ENCODE measurements around the gene WDR91.
"Not testable (repeated sequence)": the region's sequence is repeated elsewhere in the genome, so short reads cannot be mapped to it uniquely, and the experiment has no call there.

Gene WDR91

DNA sequence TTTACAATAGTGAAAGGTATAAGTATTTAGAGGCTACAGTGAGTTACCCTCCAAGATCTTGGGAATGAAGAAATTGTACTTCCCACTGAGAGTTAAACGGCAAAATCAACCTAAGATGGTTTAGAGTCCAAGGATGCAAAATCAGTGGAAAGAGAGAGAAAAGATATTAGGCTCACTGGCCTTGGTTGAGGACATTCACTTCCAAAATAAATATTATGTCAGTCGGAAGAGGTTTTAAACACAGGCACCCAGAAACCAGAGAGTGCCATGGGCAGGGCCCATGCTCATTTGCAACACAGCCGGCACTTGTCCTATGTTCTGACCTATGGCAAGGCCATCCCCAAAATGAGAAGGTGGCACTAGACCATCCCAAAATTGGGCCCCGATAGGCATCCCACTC lies 3.9 kb upstream of the WDR91 start:
- H3K27me3 ChIP-seq = no peaks in the 10 kb centered on the region
- TF ChIP-seq, protein P1, sequence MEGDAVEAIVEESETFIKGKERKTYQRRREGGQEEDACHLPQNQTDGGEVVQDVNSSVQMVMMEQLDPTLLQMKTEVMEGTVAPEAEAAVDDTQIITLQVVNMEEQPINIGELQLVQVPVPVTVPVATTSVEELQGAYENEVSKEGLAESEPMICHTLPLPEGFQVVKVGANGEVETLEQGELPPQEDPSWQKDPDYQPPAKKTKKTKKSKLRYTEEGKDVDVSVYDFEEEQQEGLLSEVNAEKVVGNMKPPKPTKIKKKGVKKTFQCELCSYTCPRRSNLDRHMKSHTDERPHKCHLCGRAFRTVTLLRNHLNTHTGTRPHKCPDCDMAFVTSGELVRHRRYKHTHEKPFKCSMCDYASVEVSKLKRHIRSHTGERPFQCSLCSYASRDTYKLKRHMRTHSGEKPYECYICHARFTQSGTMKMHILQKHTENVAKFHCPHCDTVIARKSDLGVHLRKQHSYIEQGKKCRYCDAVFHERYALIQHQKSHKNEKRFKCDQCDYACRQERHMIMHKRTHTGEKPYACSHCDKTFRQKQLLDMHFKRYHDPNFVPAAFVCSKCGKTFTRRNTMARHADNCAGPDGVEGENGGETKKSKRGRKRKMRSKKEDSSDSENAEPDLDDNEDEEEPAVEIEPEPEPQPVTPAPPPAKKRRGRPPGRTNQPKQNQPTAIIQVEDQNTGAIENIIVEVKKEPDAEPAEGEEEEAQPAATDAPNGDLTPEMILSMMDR (IDR thresholded peaks at IDR 0.05) = no peak
- no peaks in the 10 kb centered on the region for H3K36me3 ChIP-seq
- H3K27ac ChIP-seq = no peak overlapping the region
- peaks cover 12 to 13% of the 10 kb centered on the region in 2 experiments for H3K4me1 ChIP-seq (ENCODE audit: control insufficient read depth in 1 of 2, insufficient read depth in 1 of 2, low read depth in 1 of 2, low read length in 1 of 2)
- no peak overlapping the region for H3K4me3 ChIP-seq (ENCODE audit: low read depth in 1 of 2, low read length in 1 of 2)
- no peaks in the 10 kb centered on the region for H3K9me3 ChIP-seq

DNA sequence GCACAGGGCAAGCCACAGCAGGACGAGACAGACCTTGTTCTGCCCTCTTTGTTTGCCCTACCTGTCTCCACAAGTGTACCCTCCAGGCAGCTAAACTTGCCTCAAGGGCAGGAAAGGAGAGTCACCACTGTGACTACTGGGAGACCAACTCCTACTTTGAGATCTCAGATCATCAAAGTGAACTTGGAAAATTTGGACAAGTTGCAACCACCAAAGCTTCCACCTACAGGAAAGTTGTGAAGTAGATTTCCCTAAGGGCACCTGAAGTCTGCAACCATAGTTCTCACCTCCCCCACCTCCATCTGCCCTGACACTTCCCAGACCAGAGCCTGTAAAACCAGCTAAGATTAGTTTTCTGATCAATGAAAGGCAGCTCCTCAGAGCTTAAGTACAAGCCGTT lies 2.5 kb upstream of the WDR91 start:
- TF ChIP-seq, protein P1 (IDR thresholded peaks at IDR 0.05) = no peak
- no peak overlapping the region for H3K27ac ChIP-seq

DNA sequence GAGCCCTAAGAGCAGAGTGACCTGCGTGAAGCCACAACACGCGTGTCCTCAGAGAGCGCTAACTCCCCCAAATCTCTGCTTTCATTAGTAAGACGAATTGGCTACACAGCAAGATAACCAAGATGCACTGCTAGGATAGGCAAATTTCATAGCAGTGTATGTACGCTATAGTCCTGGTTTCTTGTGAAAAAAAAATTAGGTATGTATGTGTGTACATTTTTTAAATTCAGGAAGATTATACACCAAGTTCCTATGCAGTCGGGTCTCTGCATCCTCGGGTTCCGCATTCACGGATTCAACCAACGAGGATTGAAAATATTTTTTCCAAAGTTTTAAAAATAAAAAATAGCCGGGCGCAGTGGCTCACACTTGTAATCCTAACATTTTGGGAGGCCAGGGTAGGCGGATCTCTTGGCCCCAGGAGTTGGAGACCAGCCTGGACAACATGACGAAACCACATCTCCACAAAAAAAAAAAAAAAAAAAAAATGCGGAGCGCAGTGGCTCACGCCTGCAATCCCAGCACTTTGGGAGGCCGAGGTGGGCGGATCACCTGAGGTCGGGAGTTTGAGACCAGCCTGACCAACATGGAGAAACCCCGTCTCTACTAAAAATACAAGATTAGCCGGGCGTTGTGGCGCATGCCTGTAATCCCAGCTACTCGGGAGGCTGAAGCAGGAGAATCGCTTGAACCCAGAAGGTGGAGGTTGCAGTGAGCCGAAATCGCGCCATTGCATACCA lies 790 bp upstream of the WDR91 start:
- Histone ChIP-seq H3K4me1 (ENCODE audit: control insufficient read depth in 1 of 2, insufficient read depth in 1 of 2, low read depth in 1 of 2, low read length in 1 of 2) (peaks cover 28 to 34% of the 10 kb centered on the region in 2 experiments), H3K4me3 (ENCODE audit: low read depth in 1 of 2, low read length in 1 of 2) (peak overlapping the region; percentile 76 to 86), H3K27ac (peak overlapping the region; percentile 89)
- H3K36me3 ChIP-seq, H3K9me3 ChIP-seq, H3K27me3 ChIP-seq: not testable (repeated sequence)

More for the DNA sequence above, 2.5 kb upstream of the WDR91 start:
- no peaks in the 10 kb centered on the region for H3K27me3 ChIP-seq
- no peaks in the 10 kb centered on the region for H3K36me3 ChIP-seq
- no peaks in the 10 kb centered on the region for H3K9me3 ChIP-seq
- H3K4me3 ChIP-seq (ENCODE audit: low read depth in 1 of 2, low read length in 1 of 2) = no peak overlapping the region
- peaks cover 23 to 26% of the 10 kb centered on the region in 2 experiments for H3K4me1 ChIP-seq (ENCODE audit: control insufficient read depth in 1 of 2, insufficient read depth in 1 of 2, low read depth in 1 of 2, low read length in 1 of 2)

DNA sequence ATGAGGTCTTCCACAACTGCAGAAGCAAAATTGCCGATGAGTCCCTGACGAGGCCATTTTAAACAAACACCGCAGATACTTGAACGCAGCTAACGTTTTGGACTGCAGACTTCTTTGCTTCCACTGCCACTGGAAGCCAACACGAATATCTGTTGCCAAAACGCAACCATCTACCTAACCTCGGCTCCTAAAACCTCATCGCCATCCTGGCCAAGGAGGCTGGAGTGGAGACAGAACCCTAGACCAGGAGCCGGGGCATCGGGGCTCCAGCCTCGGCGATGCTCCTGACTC lies 493 bp downstream of the WDR91 start:
- H3K27ac ChIP-seq = peak overlapping the region; percentile 89
- H3K36me3 ChIP-seq = peaks cover 2% of the 10 kb centered on the region
- no peaks in the 10 kb centered on the region for H3K27me3 ChIP-seq
- H3K9me3 ChIP-seq = no peaks in the 10 kb centered on the region
- H3K4me1 ChIP-seq (ENCODE audit: control insufficient read depth in 1 of 2, insufficient read depth in 1 of 2, low read depth in 1 of 2, low read length in 1 of 2) = peaks cover 28 to 36% of the 10 kb centered on the region in 2 experiments
- H3K4me3 ChIP-seq (ENCODE audit: low read depth in 1 of 2, low read length in 1 of 2) = peak overlapping the region; percentile 76 to 86
- TF ChIP-seq, protein P1 (IDR thresholded peaks at IDR 0.05) = no peak

DNA sequence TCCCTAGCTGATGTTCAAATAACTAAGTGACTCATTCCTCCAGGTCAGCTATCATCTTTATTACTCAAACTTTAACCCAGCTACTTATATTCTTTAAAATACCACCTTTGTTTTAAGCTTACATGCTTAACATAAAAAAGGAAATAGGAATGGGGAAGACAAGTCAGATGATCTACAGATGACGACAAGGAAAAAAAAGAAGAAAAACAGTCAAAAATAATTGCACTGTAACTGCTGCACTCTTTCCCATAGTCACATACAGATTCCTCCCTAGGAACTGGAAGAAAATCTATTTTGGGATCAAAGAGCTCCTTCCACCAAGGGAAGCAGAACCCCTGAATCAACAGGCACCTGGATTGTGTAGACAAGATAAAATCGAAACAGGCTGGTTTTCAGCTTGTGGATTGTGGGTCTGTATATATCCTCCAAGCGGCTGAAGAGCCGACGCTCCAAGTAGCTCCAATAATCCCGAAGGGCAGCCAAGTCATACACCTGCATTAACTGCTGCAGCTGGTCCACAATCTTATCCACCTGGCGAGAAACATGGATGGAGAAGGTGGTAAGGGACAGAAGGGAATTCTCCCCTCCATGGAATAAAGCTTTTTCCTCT lies 2.0 kb downstream of the WDR91 start:
- Histone ChIP-seq H3K36me3 (peaks cover 17% of the 10 kb centered on the region), H3K27me3 (no peaks in the 10 kb centered on the region), H3K4me1 (ENCODE audit: control insufficient read depth in 1 of 2, insufficient read depth in 1 of 2, low read depth in 1 of 2, low read length in 1 of 2) (peaks cover 28 to 36% of the 10 kb centered on the region in 2 experiments), H3K27ac (peak overlapping the region; percentile 69), H3K9me3 (no peaks in the 10 kb centered on the region), H3K4me3 (ENCODE audit: low read depth in 1 of 2, low read length in 1 of 2) (no peak overlapping the region)
- TF ChIP-seq, protein P1 (IDR thresholded peaks at IDR 0.05) = no peak

DNA sequence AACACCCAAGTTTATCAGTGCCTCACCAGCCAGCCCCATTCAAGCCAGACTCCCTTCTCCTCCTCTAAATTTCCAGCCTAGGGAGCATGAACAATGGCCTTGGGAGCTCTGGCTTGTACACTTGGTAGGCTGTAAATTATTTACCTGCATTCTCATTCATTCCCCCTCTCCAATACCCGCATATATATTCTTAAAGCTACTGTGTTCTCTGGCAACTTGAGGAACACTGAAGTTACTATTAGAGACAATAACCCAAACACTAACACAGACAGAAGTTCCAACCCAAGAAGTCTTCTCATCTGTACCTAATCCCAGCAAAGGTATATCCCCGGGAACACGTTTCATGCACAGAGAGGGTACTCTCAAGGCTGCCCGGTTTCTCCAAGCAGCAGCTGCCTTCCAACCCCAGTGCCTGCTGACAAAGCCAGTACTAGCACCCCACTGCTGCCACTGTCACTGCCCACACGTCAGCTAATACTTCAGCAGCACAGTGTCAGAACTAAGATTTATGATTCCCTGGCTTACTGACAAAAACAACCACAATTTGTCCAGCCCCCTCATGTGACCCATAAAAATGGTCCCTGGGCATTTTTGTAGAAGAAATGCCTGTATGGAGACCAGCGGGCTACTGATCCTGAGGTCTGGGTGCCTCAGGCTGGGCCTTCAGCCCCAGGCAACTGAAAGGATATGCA lies 3.1 kb downstream of the WDR91 start:
- Histone ChIP-seq H3K4me1 (ENCODE audit: control insufficient read depth in 1 of 2, insufficient read depth in 1 of 2, low read depth in 1 of 2, low read length in 1 of 2) (peaks cover 28 to 36% of the 10 kb centered on the region in 2 experiments), H3K9me3 (no peaks in the 10 kb centered on the region), H3K4me3 (ENCODE audit: low read depth in 1 of 2, low read length in 1 of 2) (no peak overlapping the region), H3K36me3 (peaks cover 28% of the 10 kb centered on the region), H3K27ac (peak overlapping the region; percentile 69), H3K27me3 (no peaks in the 10 kb centered on the region)
- TF ChIP-seq, protein P1 (IDR thresholded peaks at IDR 0.05) = no peak

All from neutrophil (primary cell).